Measurements from ENCODE around the gene BBS9.

BBS9 gene

DNA sequence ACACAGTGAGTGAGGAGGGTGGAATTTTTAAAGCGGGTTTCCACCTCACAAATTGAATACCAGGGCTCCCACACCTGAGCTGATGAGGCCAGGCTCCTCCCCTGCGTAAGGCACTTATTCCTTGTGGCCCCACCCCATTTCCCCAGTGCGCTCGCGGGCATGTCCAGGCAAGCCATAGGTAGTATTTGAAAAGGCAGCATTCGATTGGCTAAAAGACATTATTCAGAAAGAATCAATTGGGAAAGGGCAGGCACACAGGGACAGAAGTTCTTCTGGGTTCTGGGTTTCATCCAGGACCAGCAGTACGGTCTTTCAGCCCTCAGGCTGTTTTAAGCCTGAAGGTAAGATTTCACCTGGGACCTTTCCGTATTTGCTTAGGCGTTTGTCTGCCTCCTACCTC is 222.3 kb downstream of the BBS9 start:
- no peaks in the 10 kb centered on the region for H3F3A ChIP-seq (ENCODE audit: insufficient read depth)
- no peak overlapping the region for H2AFZ ChIP-seq (ENCODE audit: low read depth, low read length, severe bottlenecking)
- H3K36me3 ChIP-seq (ENCODE audit: low read length) = no peaks in the 10 kb centered on the region
- no peak overlapping the region for H3K4me3 ChIP-seq (ENCODE audit: insufficient read depth, low read length, poor library complexity, severe bottlenecking)
- no peaks in the 10 kb centered on the region for H4K20me1 ChIP-seq (ENCODE audit: low read depth, low read length)
- TF ChIP-seq CTCF (IDR thresholded peaks at IDR 0.05; ENCODE audit: insufficient read depth, low read length, poor library complexity, severe bottlenecking) (no peak), EZH2phosphoT487 (conservative IDR thresholded peaks at IDR 0.05; ENCODE audit: low read length) (no peak)
- H3K27ac ChIP-seq (ENCODE audit: low read depth, low read length) = no peak overlapping the region
- H3K9me2 ChIP-seq (replicated peaks; ENCODE audit: insufficient read depth, low read length) = no peaks in the 10 kb centered on the region
- H3K79me2 ChIP-seq (ENCODE audit: insufficient read depth, low read length) = no peaks in the 10 kb centered on the region
- no peaks in the 10 kb centered on the region for H3K9me3 ChIP-seq (ENCODE audit: insufficient read depth, low read length)
- no peak overlapping the region for H3K4me2 ChIP-seq (ENCODE audit: low read depth, low read length, poor library complexity, severe bottlenecking)
- no peak overlapping the region for H3K9ac ChIP-seq (ENCODE audit: low read length)
- no peaks in the 10 kb centered on the region for H3K27me3 ChIP-seq (ENCODE audit: low read length)

- H3K27ac ChIP-seq (ENCODE audit: low read depth, low read length) = no peak overlapping the region
- no peaks in the 10 kb centered on the region for H3K9me3 ChIP-seq (ENCODE audit: insufficient read depth, low read length)
- H3K27me3 ChIP-seq (ENCODE audit: low read length) = no peaks in the 10 kb centered on the region
- H3K79me2 ChIP-seq (ENCODE audit: insufficient read depth, low read length) = no peaks in the 10 kb centered on the region
- no peaks in the 10 kb centered on the region for H4K20me1 ChIP-seq (ENCODE audit: low read depth, low read length)
- no peaks in the 10 kb centered on the region for H3K36me3 ChIP-seq (ENCODE audit: low read length)
- no peak overlapping the region for H2AFZ ChIP-seq (ENCODE audit: low read depth, low read length, severe bottlenecking)
- no peaks in the 10 kb centered on the region for H3F3A ChIP-seq (ENCODE audit: insufficient read depth)
- TF ChIP-seq EZH2phosphoT487 (conservative IDR thresholded peaks at IDR 0.05; ENCODE audit: low read length) (no peak), CTCF (IDR thresholded peaks at IDR 0.05; ENCODE audit: insufficient read depth, low read length, poor library complexity, severe bottlenecking) (no peak)
- no peak overlapping the region for H3K9ac ChIP-seq (ENCODE audit: low read length)
- H3K4me3 ChIP-seq (ENCODE audit: insufficient read depth, low read length, poor library complexity, severe bottlenecking) = no peak overlapping the region
- H3K4me2 ChIP-seq (ENCODE audit: low read depth, low read length, poor library complexity, severe bottlenecking) = no peak overlapping the region
- no peaks in the 10 kb centered on the region for H3K9me2 ChIP-seq (replicated peaks; ENCODE audit: insufficient read depth, low read length)
Observed at GRCh38 chr7:33354201-33354600, 224.8 kb downstream of the BBS9 start.

DNA sequence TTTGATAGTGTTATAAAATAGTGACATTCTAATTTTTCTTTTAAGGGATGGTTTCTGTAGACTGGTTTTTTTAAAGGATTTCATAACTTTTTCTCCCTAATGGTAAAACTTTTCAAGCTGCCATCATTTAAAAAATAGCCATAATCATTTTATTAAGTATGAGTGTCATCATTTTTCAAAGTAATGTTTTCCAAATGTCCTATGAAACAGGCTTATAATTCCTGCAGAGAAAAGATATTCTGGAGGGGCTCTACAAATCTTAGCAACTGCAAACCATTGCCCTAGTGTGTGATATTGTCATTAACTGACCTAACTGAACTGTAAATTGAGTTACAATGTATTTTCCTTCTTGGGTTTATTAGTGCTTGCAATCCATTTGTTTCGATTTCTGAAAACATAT is 226.0 kb downstream of the BBS9 start:
- H3F3A ChIP-seq (ENCODE audit: insufficient read depth) = no peaks in the 10 kb centered on the region
- H3K9ac ChIP-seq (ENCODE audit: low read length) = no peak overlapping the region
- H4K20me1 ChIP-seq (ENCODE audit: low read depth, low read length) = no peaks in the 10 kb centered on the region
- H3K27me3 ChIP-seq (ENCODE audit: low read length) = no peaks in the 10 kb centered on the region
- H3K9me2 ChIP-seq (replicated peaks; ENCODE audit: insufficient read depth, low read length) = no peaks in the 10 kb centered on the region
- H3K36me3 ChIP-seq (ENCODE audit: low read length) = no peaks in the 10 kb centered on the region
- no peak overlapping the region for H3K4me3 ChIP-seq (ENCODE audit: insufficient read depth, low read length, poor library complexity, severe bottlenecking)
- no peak overlapping the region for H2AFZ ChIP-seq (ENCODE audit: low read depth, low read length, severe bottlenecking)
- H3K79me2 ChIP-seq (ENCODE audit: insufficient read depth, low read length) = no peaks in the 10 kb centered on the region
- no peak overlapping the region for H3K4me2 ChIP-seq (ENCODE audit: low read depth, low read length, poor library complexity, severe bottlenecking)
- no peaks in the 10 kb centered on the region for H3K9me3 ChIP-seq (ENCODE audit: insufficient read depth, low read length)
- TF ChIP-seq EZH2phosphoT487 (conservative IDR thresholded peaks at IDR 0.05; ENCODE audit: low read length) (no peak), CTCF (IDR thresholded peaks at IDR 0.05; ENCODE audit: insufficient read depth, low read length, poor library complexity, severe bottlenecking) (no peak)
- no peak overlapping the region for H3K27ac ChIP-seq (ENCODE audit: low read depth, low read length)

GRCh38 chr7:33356336-33356735 is 227.0 kb downstream of the BBS9 start:
- Histone ChIP-seq H2AFZ (ENCODE audit: low read depth, low read length, severe bottlenecking) (no peak overlapping the region), H3K9me2 (replicated peaks; ENCODE audit: insufficient read depth, low read length) (no peaks in the 10 kb centered on the region), H3K4me3 (ENCODE audit: insufficient read depth, low read length, poor library complexity, severe bottlenecking) (no peak overlapping the region), H3K9ac (ENCODE audit: low read length) (no peak overlapping the region), H3K27me3 (ENCODE audit: low read length) (no peaks in the 10 kb centered on the region), H3K4me2 (ENCODE audit: low read depth, low read length, poor library complexity, severe bottlenecking) (no peak overlapping the region), H4K20me1 (ENCODE audit: low read depth, low read length) (no peaks in the 10 kb centered on the region), H3F3A (ENCODE audit: insufficient read depth) (no peaks in the 10 kb centered on the region), H3K36me3 (ENCODE audit: low read length) (no peaks in the 10 kb centered on the region), H3K9me3 (ENCODE audit: insufficient read depth, low read length) (no peaks in the 10 kb centered on the region), H3K79me2 (ENCODE audit: insufficient read depth, low read length) (no peaks in the 10 kb centered on the region), H3K27ac (ENCODE audit: low read depth, low read length) (no peak overlapping the region)
- TF ChIP-seq EZH2phosphoT487 (conservative IDR thresholded peaks at IDR 0.05; ENCODE audit: low read length) = no peak
- TF ChIP-seq CTCF (IDR thresholded peaks at IDR 0.05; ENCODE audit: insufficient read depth, low read length, poor library complexity, severe bottlenecking) = no peak

All from SU-DHL-6 (cell line).